MG63 (cell line): ENCODE measurements around the gene GKAP1. TPM values are rescaled to one million over a fixed set of nuclear protein-coding genes. Genes with fewer than 3 reads are reported as not detected.
A peak's percentile ranks its signal among the peaks of the same experiment; 100 is the strongest.
"Not testable (repeated sequence)": the region's sequence is repeated elsewhere in the genome, so short reads cannot be mapped to it uniquely, and the experiment has no call there.

Source experiments
- DNase-seq: peaks from one replicate; pipeline ENCODE4 v3.0.0-alpha.2; 2020
- H3K27me3 ChIP-seq: fragments of 250-450 bp; sonication (Bioruptor Pico); 2 replicates; pipeline ENCODE4 v1.5.1; 2020; ENCODE audit warnings: mild to moderate bottlenecking, moderate library complexity
- H3K36me3 ChIP-seq: fragments of 250-450 bp; sonication (Bioruptor Pico); 2 replicates; pipeline ENCODE4 v1.5.1; 2020; ENCODE audit warnings: mild to moderate bottlenecking, moderate library complexity
- H3K4me3 ChIP-seq: fragments of 250-450 bp; sonication (Bioruptor Pico); 2 replicates; pipeline ENCODE4 v1.5.1; 2020; ENCODE audit warnings: mild to moderate bottlenecking, moderate library complexity
- H3K9me3 ChIP-seq: fragments of 250-450 bp; sonication (Bioruptor Pico); 2 replicates; pipeline ENCODE4 v1.5.1; 2020; ENCODE audit warnings: mild to moderate bottlenecking, moderate library complexity
- total RNA-seq: library from RNA; depleted of rRNA; stranded (reverse); fragments of >200 nt; shearing (Covaris generic); gene quantifications from 2 replicates; pipeline ENCODE4 v1.2.3, GENCODE V29; 2014; ENCODE audit warnings: low replicate concordance; rRNA removed

GKAP1 gene
- total RNA-seq: 0.86 and 18.1 TPM in 2 replicates

DNA sequence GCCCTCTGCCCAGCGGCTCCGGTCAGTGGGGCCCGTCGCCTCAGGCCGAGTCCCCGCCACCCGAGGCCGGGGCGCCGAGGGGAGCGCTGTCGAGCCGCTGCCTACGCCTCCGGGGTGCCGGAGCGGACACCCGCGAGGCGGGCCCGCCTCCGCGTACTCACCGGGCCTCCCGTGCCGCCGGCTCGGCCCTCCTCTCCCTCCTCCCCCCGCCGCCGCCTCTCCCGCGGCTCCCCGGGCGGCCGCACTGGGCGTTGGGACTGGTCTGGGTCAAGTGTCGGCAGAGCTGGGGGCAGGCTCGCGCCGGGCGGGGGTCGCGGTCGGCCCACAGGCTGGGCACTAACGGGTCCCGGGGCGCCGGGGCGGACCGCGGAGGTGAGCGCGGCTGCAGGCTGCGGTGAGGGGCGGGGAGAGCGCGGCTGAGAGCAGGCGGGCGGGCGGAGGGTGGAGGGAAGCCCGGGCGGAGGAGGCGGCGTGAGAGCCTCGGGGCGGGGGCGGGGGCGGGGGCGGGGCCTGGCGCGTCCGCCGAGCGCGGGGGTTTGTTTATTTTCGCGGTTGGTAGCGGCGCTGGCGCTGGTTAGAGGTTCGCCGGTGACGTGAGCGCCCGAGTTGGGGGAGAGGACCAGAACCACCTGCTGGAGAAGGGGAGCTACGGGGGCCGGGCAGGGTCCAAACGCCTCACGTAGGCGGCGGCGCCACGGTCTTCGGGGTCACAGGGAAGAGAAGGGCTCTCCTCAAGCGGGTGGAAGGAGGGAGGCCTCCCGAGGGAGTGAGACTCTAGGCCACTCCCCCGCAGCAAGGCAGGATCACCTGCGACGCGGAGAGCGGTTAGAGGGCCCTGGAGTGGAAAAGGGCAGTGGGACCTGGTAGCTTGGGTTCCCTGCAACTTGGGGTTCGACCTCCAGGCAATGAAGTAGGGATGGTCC, at the start of gene GKAP1:
TSS of gene GKAP1 (minus strand) at position 414 of the 923 bp plus-strand sequence. CDS start 11,252 bp downstream, outside the sequence.
- DNase-seq: peak; percentile 72
- H3K36me3 ChIP-seq, H3K27me3 ChIP-seq, H3K9me3 ChIP-seq: not testable (repeated sequence)
- H3K4me3 ChIP-seq: peak within 1 kb of the TSS; percentile 53

DNA sequence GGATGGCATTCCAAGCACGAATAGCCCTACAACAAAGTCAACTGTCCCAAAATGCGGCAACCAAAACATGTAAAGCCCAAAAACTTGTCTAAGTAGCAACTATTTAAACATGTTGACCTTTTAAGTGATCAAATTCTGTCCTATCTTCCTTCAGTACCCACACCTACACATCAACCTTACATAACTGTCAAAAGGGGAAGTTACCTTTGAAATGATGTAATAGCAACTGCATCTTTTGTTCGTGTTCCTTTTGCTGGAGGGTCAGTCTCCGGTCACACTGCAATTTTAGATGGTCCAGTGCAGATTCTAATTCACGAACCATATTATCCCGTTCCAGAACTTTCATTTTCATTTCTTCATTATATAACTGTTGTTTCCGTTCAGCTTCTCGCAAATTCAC, 32.3 kb upstream of the GKAP1 start:
- not testable (repeated sequence) for DNase-seq, H3K36me3 ChIP-seq, H3K27me3 ChIP-seq, H3K9me3 ChIP-seq, H3K4me3 ChIP-seq

DNA sequence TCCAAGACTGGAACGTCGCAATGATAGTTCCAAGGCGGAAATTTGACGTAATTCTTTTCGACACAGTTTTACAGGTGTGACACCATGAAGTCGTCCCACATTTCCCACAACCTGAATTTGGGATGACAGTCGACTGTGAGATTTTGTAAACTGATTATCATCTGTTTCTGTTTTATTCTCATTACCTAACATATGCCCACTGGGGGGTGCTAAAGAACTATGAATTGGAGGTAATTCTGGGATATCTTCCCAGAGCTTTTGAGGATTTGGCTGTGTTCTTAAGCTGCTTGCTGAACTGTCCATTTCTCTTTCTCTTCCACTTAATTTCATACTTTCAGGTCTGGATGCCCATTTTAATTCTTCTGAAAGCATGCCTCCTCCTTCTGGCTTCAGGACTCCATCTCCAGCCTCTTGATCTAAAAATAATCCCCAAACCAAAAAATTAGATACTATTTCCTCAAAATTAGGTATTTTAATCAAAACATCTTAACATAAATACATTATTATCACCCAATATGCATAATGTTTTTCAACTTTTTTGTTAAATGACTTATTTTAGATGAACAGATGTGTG, 19.6 kb upstream of the GKAP1 start:
- DNase-seq, H3K36me3 ChIP-seq, H3K9me3 ChIP-seq, H3K4me3 ChIP-seq, H3K27me3 ChIP-seq: not testable (repeated sequence)

DNA sequence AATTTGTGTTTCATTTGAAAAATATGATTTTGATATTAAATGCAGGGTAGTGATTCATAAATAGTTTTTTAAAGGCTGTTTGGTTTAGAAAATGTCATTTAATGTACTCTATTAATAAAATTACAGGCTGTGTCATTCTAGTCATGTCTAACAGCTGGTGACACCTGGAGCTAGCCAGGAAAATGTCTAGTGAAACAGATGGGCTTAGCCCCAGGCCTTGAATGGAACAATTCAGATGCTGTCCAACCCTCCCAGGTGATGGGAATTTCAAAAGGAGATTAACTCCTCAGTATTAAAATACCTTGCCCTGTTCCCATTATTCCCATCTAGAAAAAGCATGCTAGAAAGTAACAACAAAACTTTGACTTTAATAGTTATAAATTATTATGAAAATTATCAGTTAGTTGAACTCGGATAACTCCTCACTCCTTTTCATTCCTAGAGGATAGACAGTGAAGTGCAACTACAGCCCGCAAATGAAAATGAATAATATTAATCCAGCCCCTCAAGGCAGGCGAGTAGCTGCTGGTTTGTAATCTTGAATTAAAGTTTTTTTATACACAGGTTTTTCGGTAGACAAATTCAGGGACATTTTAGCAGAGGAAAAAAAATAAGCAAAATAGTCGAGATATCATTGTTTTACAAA, 13.0 kb upstream of the GKAP1 start:
- H3K27me3 ChIP-seq, H3K4me3 ChIP-seq, H3K36me3 ChIP-seq, DNase-seq, H3K9me3 ChIP-seq: not testable (repeated sequence)

DNA sequence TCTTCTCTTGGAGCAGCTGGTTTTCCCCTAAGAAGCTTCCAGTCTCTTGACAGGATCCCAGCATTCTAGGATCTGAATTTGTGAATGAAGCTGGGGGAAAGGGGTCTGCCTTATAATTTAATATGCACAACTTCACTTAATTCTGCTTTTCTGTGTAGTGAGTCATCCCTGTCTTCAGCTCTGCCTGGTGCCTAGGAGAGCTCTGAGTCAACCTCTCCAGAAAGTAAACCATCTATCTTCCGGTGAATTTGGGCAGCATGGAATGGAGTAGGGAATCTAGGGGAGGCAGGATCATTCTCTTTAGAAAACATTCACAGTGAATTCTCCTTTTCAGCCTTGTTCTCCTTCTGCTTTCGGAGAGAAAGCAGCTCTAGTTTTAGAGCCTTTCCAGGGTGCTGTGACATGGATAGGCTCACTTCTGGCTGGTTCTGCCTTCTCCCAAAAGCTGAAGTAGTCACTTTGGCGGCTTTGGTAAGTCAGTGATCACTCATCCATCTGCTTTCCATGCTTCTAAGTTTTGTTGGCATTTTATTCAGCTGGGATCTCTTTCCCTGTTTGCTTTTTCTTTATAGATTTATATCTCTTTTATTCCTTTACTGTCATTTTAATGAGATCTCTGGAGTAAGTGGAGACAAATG, 7.5 kb upstream of the GKAP1 start:
- not testable (repeated sequence) for H3K9me3 ChIP-seq, H3K27me3 ChIP-seq, H3K4me3 ChIP-seq, H3K36me3 ChIP-seq
- peak; percentile 26 for DNase-seq

DNA sequence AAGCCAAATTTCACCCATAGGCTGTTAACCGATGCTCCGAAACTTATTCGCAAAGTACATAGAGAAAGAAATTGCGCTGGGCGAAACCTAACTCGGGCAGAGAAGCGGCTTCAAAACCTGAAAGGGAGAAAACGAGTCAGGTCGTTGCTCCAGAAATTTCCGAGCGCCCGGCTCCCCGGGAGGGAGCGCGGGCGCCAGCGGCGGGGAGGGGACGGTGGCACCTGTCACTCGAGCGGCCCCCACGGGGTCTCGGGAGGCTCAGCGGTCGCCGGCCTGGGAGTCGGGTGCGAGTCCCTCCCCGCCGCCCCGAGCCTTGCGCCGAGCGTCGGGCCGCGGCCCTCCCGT, 586 bp downstream of the GKAP1 start:
- H3K27me3 ChIP-seq, DNase-seq, H3K36me3 ChIP-seq, H3K9me3 ChIP-seq: not testable (repeated sequence)
- H3K4me3 ChIP-seq: peak overlapping the region; percentile 53

DNA sequence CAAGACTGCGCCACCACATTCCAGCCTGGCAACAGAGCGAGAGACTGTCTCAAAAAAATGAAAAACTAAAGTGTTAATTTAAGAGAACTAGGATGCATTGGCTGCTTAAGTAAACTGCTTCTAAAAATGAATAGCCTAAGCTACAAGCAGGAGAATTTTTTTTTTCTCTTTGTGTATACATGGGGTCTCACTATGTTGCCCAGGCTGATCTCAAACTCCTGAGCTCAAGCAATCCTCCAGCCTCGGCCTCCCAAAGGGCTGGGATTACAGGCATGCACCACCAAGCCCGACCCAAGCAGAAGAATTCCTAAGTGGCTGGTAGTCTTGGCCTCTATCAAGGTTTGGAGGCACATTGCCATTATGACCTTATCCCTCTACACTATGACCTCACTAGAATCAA, 2.4 kb downstream of the GKAP1 start:
- not testable (repeated sequence) for H3K36me3 ChIP-seq, H3K4me3 ChIP-seq, H3K9me3 ChIP-seq, DNase-seq, H3K27me3 ChIP-seq

DNA sequence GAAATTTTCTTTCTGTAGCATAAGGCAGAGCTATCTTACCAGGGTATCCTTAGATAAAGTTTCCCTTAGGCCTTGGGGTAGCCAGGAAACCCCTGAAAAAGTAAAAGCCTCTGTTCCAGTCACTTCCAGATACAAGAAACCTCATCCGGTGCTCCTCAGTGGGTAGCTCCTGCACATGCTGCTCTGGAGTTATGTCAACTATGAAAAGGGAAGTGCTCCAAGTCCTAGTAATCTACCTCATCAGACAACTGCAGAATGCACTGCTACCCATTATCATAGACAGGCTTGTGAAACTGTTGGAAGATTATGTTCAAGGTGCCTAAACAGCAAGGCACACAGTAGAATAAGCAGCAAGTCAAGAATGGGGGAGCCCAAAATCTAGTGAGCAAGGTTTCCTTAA, 8.4 kb downstream of the GKAP1 start:
- not testable (repeated sequence) for H3K4me3 ChIP-seq, H3K36me3 ChIP-seq, H3K9me3 ChIP-seq, DNase-seq, H3K27me3 ChIP-seq

DNA sequence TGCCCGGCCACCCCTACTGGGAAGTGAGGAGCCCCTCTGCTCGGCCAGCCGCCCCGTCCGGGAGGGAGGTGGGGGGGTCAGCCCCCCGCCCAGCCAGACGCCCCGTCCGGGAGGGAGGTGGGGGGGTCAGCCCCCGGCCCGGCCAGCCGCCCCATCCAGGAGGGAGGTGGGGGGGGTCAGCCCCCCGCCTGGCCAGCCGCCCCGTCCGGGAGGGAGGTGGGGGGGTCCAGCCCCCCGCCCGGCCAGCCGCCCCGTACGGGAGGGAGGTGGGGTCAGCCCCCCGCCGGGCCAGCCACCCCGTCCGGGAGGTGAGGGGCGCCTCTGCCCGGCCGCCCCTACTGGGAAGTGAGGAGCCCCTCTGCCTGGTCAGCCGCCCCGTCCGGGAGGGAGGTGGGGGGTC, 13.1 kb downstream of the GKAP1 start:
- H3K4me3 ChIP-seq, H3K27me3 ChIP-seq, DNase-seq, H3K36me3 ChIP-seq, H3K9me3 ChIP-seq: not testable (repeated sequence)

DNA sequence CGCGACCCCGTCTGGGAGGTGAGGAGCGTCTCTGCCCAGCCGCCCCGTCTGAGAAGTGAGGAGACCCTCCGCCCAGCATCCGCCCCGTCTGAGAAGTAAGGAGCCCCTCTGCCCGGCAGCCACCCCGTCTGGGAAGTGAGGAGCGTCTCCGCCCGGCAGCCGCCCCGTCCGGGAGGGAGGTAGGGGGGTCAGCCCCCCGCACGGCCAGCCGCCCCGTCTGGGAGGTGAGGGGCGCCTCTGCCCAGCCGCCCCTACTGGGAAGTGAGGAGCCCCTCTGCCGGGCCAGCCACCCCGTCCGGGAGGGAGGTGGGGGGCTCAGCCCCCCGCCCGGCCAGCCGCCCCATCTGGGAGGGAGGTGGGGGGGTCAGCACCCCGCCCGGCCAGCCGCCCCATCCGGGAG, 13.6 kb downstream of the GKAP1 start:
- not testable (repeated sequence) for DNase-seq

DNA sequence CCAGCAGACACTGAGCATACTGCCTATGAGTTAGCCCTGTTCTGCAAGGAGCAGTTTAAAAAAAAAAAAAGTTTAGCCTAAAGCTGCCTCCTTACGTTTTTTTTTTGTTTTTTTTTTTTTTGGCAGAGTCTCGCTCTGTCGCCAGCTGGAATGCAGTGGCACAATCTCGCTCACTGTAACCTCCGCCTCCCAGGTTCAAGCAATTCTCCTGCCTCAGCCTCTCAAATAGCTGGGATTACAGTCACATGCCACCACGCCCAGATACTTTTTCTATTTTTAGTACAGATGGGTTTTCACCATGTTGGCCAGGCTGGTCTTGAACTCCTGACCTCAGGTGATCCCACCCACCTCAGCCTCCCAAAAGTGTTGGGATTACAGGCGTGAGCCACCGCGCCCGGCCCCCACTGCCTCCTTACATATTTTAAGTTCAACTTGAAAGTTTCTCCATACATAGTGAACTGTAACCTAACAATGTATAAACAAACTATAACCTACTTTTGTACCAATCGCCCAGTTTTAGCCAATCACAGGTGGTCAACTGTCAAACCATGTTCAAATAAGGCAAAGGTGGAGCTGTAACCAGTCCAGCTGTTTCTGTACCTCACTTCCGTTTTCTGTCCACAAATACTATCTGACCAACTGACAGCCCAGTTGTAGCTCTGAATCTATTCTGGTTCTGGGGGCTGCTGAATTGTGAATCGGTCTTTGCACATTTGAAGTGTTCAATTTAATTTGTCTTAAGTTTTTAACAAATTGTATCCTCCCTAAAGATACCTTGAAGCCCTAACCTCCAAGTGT, 17.1 kb downstream of the GKAP1 start:
- H3K36me3 ChIP-seq: no peaks in the 10 kb centered on the region
- no peaks in the 10 kb centered on the region for H3K9me3 ChIP-seq
- no peaks in the 10 kb centered on the region for H3K27me3 ChIP-seq
- DNase-seq: no peak
- no peak overlapping the region for H3K4me3 ChIP-seq

More for the DNA sequence above, 13.6 kb downstream of the GKAP1 start:
- H3K9me3 ChIP-seq, H3K36me3 ChIP-seq, H3K4me3 ChIP-seq, H3K27me3 ChIP-seq: not testable (repeated sequence)

DNA sequence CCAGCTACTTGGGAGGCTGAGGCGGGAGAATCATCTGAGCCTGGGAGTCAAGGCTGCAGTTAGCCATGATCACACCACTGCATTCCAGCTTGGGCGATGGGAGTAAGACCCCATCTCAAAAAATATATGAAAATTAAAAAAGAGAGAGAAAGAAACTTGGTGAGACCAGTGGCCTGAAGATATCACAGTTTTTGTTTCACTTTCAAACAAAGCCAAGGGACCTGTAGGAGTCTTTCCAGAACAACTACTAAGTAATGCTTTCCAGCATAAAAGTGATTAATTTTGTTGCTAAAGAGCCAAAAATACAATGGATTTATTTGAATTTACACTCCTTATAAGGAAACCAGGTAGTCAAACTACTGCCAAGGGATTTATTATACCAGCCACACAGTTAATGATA, 23.5 kb downstream of the GKAP1 start:
- H3K4me3 ChIP-seq: no peak overlapping the region
- H3K27me3 ChIP-seq: no peaks in the 10 kb centered on the region
- no peaks in the 10 kb centered on the region for H3K9me3 ChIP-seq
- DNase-seq: no peak
- H3K36me3 ChIP-seq: no peaks in the 10 kb centered on the region

DNA sequence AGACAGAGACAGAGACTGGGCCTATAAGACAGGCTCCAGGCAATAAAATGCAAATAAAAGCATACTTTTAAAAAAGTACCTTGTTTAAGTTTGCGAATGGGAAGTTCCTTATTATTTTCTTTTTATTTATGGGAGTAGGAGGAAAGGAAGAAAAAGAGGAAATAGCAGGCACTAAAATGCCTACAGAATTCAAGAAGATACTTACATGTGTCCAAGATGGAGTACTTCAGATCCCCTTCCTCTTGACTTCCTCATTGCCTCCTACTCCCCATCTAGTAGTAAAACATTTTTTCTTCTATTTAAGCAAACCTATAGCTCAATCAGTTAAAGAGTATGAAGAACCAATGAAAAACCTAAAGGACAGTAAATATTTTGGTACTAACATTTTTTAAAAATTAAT, 24.8 kb downstream of the GKAP1 start:
- Histone ChIP-seq H3K27me3 (no peaks in the 10 kb centered on the region), H3K4me3 (no peak overlapping the region), H3K9me3 (no peaks in the 10 kb centered on the region), H3K36me3 (no peaks in the 10 kb centered on the region)
- DNase-seq: no peak

DNA sequence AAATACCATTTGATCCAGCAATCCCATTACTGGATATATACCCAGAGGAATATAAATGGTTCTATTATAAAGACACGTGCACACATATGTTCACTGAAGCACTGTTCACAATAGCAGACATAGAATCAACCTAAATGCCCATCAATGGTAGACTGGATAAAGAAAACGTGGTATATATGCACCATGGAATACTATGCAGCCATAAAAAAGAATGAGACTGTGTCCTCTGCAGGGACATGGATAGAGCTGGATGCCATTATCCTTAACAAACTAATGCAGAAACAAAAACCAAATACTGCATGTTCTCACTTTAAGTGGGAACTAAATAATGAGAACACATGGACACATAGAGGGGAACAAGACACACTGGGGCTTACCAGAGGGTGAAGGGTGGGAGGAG, 39.4 kb downstream of the GKAP1 start:
- H3K9me3 ChIP-seq: no peaks in the 10 kb centered on the region
- H3K27me3 ChIP-seq: no peaks in the 10 kb centered on the region
- H3K36me3 ChIP-seq: no peaks in the 10 kb centered on the region
- H3K4me3 ChIP-seq: no peak overlapping the region
- no peak for DNase-seq

DNA sequence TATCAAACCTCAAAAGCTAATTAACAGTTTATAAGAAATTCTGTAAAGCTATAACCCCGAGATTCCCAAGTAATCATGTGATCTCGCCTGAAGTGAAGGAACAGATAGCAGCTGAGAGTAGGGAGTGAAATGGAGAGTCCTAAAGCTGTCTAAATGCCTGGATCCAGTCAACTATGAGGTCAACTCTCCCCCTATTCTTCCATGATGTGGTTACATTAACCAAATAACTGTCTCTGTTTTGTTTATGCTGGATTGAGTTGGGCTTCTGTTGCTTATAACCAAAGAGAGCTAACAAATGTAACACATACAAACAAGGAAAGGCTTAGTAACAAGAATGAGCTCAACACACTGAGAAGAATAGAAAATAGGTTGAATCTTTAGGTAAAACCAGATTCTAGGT, 41.6 kb downstream of the GKAP1 start:
- H3K4me3 ChIP-seq: no peak overlapping the region
- DNase-seq: no peak
- no peaks in the 10 kb centered on the region for H3K9me3 ChIP-seq
- no peaks in the 10 kb centered on the region for H3K36me3 ChIP-seq
- no peaks in the 10 kb centered on the region for H3K27me3 ChIP-seq

DNA sequence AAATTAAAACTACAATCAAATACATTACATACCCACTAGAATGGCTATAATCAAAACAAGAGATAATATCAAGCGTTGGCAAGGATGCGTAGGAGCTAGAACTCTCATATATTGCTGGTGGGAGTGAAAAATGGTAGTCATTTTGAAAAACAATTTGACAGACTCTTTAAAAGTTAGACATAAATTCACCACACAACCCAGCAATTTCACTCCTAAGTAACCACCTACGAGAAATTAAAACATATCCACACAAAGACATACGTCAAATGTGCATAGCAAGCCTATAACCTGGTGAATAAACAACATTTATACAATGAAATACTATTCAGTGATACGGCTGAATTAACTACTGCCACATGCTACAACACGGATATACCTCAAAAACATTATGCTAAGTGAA, 44.7 kb downstream of the GKAP1 start:
- Histone ChIP-seq H3K36me3 (no peaks in the 10 kb centered on the region), H3K27me3 (no peaks in the 10 kb centered on the region), H3K9me3 (no peaks in the 10 kb centered on the region), H3K4me3 (no peak overlapping the region)
- no peak for DNase-seq

DNA sequence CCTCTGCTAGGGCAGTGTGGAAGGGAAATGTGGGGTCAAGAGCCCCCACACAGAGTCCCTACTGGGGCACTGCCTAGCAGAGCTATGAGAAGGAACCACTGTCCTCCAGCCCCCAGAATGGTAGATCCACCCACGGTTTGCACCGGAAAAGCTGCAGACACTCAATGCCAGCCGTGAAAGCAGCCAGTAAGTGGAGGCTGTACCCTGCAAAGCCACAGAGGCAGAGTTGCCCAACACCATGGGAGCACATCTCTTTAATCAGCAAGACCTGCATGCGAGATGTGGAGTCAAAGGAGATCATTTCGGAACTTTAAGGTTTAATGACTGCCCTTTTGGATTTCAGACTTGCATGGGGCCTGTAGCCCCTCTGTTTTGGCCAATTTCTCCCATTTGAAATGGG, 52.2 kb downstream of the GKAP1 start:
- Histone ChIP-seq H3K4me3 (no peak overlapping the region), H3K9me3 (no peaks in the 10 kb centered on the region), H3K27me3 (no peaks in the 10 kb centered on the region), H3K36me3 (no peaks in the 10 kb centered on the region)
- DNase-seq: no peak
